Ovary (tissue), 3 donors: ENCODE results near the gene TBC1D1.

ENCODE experiments used
- CTCF ChIP-seq, 3 donors: fragments of 450-650 bp in 2 of 3; fragments of 200-600 bp in 1 of 3; IDR thresholded peaks; one replicate each; pipeline versions ENCODE4 v1.5.1 to v1.8.0; 2016 to 2022; ENCODE audit warnings: antibody characterized with exemption in 3 of 3, mild to moderate bottlenecking in 1 of 3
- POLR2A ChIP-seq: fragments of 450-650 bp; IDR thresholded peaks from one replicate; pipeline ENCODE4 v1.6.1; 2017; ENCODE audit warnings: antibody characterized with exemption, mild to moderate bottlenecking, moderate library complexity
- donor health status: DM: no; HTN: no; CAD: no.

- TF ChIP-seq CTCF (IDR thresholded peaks at IDR 0.05) (no peak), POLR2A (no peak)
Measured at GRCh38 chr4:37938208-37938607, 47.3 kb downstream of the TBC1D1 start.
